ENCODE measurements around the gene C21orf58.

The C21orf58 gene

GRCh38 chr21:46256501-46256994 lies 67.1 kb downstream of the C21orf58 start:
- DNase-seq (ENCODE audit: low read depth, low spot score) = no peak

DNA sequence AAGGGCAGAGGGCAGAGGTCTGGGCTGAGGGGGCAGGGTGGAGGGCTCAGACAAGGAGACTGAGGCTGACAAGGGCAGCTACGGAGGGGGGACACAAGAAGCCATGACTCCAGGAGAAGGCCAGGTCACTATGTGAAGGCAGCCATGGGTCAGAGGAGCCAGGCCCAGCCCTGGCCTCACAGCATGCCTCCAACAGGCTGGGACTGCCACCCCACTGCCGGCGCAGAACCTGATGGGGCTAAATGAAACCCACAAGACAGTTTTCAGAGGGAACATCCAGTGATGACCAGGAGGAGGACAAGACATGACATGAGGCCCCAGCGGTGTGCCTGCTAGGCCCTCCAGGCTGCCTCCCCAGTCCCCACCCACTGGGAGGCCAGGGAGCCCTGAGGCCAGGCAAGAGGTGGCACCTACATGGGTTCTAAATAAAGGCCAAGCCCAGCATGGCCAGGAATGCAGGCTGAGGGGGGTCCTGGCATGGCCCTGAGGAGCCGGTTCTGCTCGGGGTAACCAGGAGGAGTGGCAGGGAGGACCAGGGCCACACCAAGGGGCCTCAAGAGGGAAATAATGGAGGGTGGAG lies 67.8 kb downstream of the C21orf58 start:
- DNase-seq (ENCODE audit: low read depth, low spot score) = no peak

DNA sequence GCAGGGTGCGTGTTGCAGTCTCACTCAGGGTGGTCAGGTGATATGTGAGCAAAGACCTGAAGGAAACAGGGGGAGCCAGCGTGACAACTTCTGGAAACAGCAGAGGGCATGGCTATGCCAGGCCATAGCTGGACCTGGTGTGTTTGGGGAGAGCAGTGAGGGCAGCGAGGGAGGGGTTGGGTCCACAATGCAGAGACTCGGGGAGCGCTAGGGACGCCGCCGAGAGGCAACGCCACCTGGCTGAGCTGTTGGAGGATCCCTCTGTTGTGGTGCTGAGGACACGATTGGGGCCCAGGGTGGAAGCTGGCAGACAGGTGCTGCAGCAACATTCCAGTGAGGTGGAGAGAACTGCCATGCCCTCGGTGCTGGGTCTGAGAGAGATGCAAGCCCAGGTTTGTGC lies 68.5 kb downstream of the C21orf58 start:
- no peak for DNase-seq (ENCODE audit: low read depth, low spot score)

DNA sequence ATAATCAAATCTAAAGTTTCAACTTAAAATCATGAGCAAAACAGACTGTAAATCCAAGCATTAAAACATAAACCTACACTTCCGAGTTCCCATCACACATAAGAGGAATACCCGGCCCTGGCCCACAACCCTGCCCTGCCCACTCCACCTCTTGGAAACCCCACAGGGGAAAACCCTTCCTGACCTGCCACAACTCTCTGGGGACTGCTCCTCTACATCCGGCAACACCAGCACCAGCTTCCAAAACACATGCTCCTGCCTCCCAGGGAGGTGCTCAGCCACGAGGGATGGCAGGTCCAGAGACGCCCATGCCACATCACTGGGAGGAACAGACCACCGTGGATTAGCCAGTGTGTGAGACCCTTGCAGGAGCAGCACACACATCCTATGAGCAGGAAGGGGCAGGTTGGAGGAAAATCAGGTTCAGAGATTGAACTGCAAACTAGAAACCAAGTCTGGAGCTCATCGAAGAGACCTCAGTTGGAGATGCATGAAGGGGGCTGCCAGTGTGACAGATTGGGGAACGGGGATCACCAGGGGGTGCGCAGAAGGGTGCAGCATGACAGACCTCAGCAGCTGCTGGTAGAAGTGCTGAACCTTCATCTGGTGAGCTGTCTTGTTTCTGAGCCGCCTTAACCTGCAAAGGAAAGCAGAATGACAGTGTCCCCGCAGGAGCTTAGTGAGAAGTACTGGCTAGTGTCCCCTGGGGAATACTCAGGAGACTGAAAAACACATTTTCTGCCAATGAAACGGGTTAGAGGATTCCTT lies 69.3 kb downstream of the C21orf58 start:
- no peak for DNase-seq (ENCODE audit: low read depth, low spot score)

- DNase-seq (ENCODE audit: low read depth, low spot score) = no peak
Measured at GRCh38 chr21:46253610-46254124, 70.0 kb downstream of the C21orf58 start.

DNA sequence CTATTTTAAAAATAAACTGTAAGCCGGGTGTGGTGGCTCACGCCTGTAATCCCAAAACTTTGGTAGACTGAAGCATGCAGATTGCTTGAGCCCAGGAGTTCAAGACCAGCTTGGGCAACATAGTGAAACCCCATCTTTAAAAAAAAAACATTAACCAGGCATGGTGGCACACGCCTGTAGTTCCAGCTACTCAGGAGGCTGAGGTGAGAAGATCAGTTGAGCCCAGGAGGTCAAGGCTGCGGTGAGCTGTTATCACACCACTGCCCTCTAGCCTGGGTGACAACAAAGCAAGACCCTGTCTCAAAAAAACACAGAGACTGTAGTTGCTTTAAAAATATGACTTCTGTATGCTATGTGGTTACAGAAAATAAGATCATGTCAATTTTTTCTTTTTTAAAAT lies 70.8 kb downstream of the C21orf58 start:
- DNase-seq (ENCODE audit: low read depth, low spot score) = no peak
